PC-9 (cell line): Measurements from ENCODE around the gene SVOP.

Source experiments
- EZH2 ChIP-seq: fragments of 200-600 bp; sonication (generic); IDR thresholded peaks from 2 replicates; pipeline ENCODE4 v1.8.0; 2017; ENCODE audit warnings: antibody characterized with exemption, low read depth
- TF ChIP-seq, protein P1 (sequence below): fragments of 200-600 bp; sonication (generic); conservative IDR thresholded peaks from 2 replicates; pipeline ENCODE4 v1.6.1; 2017; ENCODE audit warnings: mixed run types, antibody characterized with exemption, mild to moderate bottlenecking, moderate library complexity

GRCh38 chr12:108906971-108907370 is 113.9 kb downstream of the SVOP start:
- TF ChIP-seq, protein P1, sequence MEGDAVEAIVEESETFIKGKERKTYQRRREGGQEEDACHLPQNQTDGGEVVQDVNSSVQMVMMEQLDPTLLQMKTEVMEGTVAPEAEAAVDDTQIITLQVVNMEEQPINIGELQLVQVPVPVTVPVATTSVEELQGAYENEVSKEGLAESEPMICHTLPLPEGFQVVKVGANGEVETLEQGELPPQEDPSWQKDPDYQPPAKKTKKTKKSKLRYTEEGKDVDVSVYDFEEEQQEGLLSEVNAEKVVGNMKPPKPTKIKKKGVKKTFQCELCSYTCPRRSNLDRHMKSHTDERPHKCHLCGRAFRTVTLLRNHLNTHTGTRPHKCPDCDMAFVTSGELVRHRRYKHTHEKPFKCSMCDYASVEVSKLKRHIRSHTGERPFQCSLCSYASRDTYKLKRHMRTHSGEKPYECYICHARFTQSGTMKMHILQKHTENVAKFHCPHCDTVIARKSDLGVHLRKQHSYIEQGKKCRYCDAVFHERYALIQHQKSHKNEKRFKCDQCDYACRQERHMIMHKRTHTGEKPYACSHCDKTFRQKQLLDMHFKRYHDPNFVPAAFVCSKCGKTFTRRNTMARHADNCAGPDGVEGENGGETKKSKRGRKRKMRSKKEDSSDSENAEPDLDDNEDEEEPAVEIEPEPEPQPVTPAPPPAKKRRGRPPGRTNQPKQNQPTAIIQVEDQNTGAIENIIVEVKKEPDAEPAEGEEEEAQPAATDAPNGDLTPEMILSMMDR: no peak
- TF ChIP-seq EZH2: no peak
